Nephron progenitor cell (in vitro differentiated cells): ENCODE results near the gene ACSS3.

Source experiments
- DNase-seq: peaks from one replicate; pipeline ENCODE4 v3.0.0; 2021
- H3K27ac Mint-ChIP-seq: 2 replicates; pipeline ENCODE4 v1.8.0; 2021; ENCODE audit warnings: mild to moderate bottlenecking, moderate library complexity, mixed read lengths
- H3K27me3 Mint-ChIP-seq: 2 replicates; pipeline ENCODE4 v1.8.0; 2021; ENCODE audit warnings: mild to moderate bottlenecking, low read depth, mixed read lengths; ENCODE audit not compliant: poor library complexity
- H3K36me3 Mint-ChIP-seq: 2 replicates; pipeline ENCODE4 v1.8.0; 2021; ENCODE audit warnings: low read depth, mixed read lengths
- H3K4me1 Mint-ChIP-seq: 2 replicates; pipeline ENCODE4 v1.8.0; 2021; ENCODE audit warnings: mixed read lengths
- H3K4me3 Mint-ChIP-seq: 2 replicates; pipeline ENCODE4 v1.8.0; 2021; ENCODE audit warnings: mild to moderate bottlenecking, moderate library complexity, mixed read lengths
- H3K9me3 Mint-ChIP-seq: 2 replicates; pipeline ENCODE4 v1.8.0; 2021; ENCODE audit warnings: mild to moderate bottlenecking, moderate library complexity, mixed read lengths
- CTCF ChIP-seq: fragments of 200-600 bp; sonication (generic); IDR thresholded peaks from 2 replicates; pipeline ENCODE4 v1.5.0; 2021; ENCODE audit warnings: antibody characterized with exemption

The ACSS3 gene

GRCh38 chr12:81070846-81071245, 7.0 kb upstream of the ACSS3 start:
- Mint-ChIP-seq H3K9me3 (peaks cover 8% of the 10 kb centered on the region), H3K4me1 (no peaks in the 10 kb centered on the region), H3K36me3 (no peaks in the 10 kb centered on the region), H3K27me3 (no peaks in the 10 kb centered on the region), H3K4me3 (no peak overlapping the region), H3K27ac (no peak overlapping the region)
- DNase-seq, result no peak
- TF ChIP-seq CTCF, result no peak

GRCh38 chr12:81075539-81075938, 2.3 kb upstream of the ACSS3 start:
- peaks cover 3% of the 10 kb centered on the region for H3K27me3 Mint-ChIP-seq

GRCh38 chr12:81077329-81077685, 572 bp upstream of the ACSS3 start:
- Mint-ChIP-seq H3K36me3 (peaks cover 3% of the 10 kb centered on the region), H3K27ac (peak overlapping the region; percentile 93), H3K9me3 (no peaks in the 10 kb centered on the region), H3K27me3 (peaks cover 3% of the 10 kb centered on the region), H3K4me1 (peaks cover 55% of the 10 kb centered on the region), H3K4me3 (peak overlapping the region; percentile 92)
- peak; percentile 28 for DNase-seq
- no peak for TF ChIP-seq CTCF

More at GRCh38 chr12:81075539-81075938, 2.3 kb upstream of the ACSS3 start:
- Mint-ChIP-seq H3K36me3 (no peaks in the 10 kb centered on the region), H3K4me1 (peaks cover 37% of the 10 kb centered on the region), H3K27ac (no peak overlapping the region), H3K4me3 (no peak overlapping the region), H3K9me3 (no peaks in the 10 kb centered on the region)
- no peak for TF ChIP-seq CTCF
- no peak for DNase-seq

- Mint-ChIP-seq H3K4me3 (peak overlapping the region; percentile 92), H3K27ac (peak overlapping the region; percentile 91), H3K9me3 (no peaks in the 10 kb centered on the region), H3K27me3 (peaks cover 3% of the 10 kb centered on the region), H3K4me1 (peaks cover 60% of the 10 kb centered on the region), H3K36me3 (peaks cover 4% of the 10 kb centered on the region)
- no peak for TF ChIP-seq CTCF
- peak; percentile 28 for DNase-seq
Observed at GRCh38 chr12:81078469-81079196, 754 bp downstream of the ACSS3 start.

GRCh38 chr12:81079280-81080076, 1.6 kb downstream of the ACSS3 start:
- Mint-ChIP-seq H3K4me3 (peak overlapping the region; percentile 92), H3K36me3 (peaks cover 4% of the 10 kb centered on the region), H3K4me1 (peaks cover 68% of the 10 kb centered on the region), H3K27me3 (peaks cover 3% of the 10 kb centered on the region), H3K9me3 (no peaks in the 10 kb centered on the region), H3K27ac (peak overlapping the region; percentile 91)
- DNase-seq, result no peak
- TF ChIP-seq CTCF, result no peak
